Activated CD4-positive, alpha-beta T cell treated with anti-CD3 and anti-CD28 coated beads, Interleukin-2, amount 50 U/mL, for 24 hours (primary cell): ENCODE results near the gene PCDHGA4.
"Not testable (repeated sequence)": the region's sequence is repeated elsewhere in the genome, so short reads cannot be mapped to it uniquely, and the experiment has no call there.

ENCODE experiments used
- DNase-seq, 2 donors: peaks; one replicate each; pipeline ENCODE4 v3.0.0-alpha.2; 2020; ENCODE audit warnings: low read depth in 1 of 2, low spot score in 1 of 2

The PCDHGA4 gene

DNA sequence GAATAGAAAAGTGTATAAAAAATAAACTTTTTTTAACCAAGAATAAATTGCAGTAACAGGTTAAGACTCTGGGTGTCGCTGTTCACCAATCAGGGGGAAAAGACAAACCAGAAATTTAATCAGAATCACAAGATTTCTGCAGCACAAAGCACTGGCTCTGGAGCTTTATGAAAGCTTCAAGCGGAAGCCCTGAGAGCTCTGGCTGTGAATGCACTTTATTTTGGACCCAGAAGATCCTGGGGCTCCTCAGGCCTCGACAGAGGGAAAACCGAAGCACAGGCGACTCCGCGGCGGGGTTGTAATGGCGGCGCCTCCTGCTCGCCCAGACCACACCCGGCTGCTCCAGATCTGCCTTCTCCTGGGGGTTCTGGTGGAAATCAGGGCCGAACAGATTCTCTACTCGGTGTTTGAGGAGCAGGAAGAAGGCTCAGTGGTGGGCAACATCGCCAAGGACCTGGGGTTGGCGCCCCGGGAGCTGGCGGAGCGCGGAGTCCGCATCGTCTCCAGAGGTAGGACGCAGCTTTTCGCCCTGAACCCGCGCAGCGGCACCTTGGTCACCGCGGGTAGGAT lies at the start of gene PCDHGA4:
Gene PCDHGA4 (plus strand): TSS at position 122 of the 570 bp plus-strand sequence. CDS start 87 bp downstream, at position 209.
- no peak for DNase-seq

DNA sequence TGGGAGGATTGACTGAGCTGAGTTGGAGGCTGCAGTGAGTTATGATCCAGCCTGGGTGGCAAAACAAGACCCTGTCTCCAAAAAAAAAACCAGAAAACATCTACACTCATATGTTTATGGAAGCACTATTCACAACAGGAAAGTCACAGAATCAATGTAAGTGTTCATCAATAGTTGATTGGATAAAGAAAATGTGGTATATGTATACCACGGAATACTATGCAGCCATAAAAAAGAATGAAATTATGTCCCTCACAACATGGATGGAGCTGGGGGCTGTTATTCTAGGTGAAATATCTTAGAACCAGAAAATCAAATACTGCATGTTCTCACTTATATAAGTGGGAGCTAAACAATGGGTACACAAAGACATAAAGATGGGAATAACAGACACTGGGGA lies 48.2 kb upstream of the PCDHGA4 start:
- no peak for DNase-seq

DNA sequence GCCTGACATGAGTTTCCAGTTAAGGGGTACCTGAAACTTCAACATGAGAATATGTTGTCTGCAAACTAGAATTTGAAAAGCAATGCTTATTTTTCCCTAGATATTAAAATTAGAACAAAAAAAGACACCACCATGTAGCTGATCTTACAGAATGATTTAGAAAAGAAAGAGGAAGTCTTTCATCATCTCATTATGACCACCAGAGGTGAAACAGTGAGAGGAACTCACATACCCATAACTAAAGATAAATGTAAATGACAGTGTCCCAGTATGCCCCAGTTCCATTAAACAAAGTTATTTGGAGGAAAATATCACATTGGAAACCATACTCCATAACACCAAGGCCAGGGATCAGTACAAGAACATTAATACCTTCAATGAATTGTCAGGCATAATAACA lies 41.1 kb upstream of the PCDHGA4 start:
- DNase-seq, result no peak

DNA sequence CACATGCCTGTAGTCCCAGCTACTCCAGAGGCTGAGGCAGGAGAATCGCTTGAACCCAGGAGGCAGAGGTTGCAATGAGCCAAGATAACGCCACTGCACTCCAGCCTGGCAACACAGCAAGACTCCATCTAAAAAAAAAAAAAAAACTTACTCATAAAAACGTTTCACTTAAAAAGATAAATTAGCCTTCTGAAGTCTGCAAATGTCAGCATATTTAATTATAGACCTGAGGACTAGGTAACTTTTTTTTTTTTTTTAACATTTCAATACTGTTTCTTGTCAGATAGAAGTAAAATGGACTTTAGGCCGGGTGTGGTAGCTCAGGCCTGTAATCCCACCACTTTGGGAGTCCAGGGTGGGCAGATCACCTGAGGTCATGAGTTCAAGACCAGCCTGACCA lies 37.9 kb upstream of the PCDHGA4 start:
- not testable (repeated sequence) for DNase-seq

DNA sequence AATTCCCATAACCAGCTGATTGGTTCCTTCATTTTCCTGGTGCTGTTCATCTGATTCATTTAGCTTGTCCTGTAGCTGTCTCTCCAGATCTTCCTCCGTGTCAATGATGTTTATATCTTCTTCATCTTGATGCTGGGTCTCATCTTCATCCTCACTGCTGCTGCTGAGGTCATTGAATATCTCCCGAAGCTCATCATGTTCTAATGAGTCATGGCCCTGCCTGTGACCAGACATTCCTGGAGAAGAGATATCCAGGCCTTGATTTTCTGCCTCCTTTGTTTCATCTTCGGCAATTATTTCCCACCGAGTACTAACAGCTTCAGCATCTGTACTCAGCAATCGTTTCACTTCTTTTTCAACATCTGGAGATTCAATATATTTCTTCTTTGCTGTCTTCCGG lies 35.6 kb upstream of the PCDHGA4 start:
- DNase-seq, result no peak

DNA sequence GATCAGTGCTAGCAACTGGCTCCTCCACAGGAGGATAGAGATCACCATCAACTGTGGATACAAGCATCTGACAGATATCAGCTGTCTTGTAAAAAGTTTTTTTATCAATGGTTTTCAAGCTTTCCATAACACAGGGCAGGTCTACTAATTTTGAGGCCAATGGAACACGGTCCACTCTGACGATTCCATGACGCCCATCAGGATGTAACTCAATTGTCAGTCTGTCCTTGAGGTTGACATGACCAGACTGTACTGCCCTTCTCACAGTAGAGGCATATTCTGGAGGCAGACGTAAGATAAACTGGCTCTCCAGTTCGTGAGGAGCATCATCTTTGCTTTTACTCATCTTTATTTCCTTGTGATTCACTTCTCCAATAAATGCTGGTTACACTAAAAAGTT lies 35.1 kb upstream of the PCDHGA4 start:
- no peak for DNase-seq

DNA sequence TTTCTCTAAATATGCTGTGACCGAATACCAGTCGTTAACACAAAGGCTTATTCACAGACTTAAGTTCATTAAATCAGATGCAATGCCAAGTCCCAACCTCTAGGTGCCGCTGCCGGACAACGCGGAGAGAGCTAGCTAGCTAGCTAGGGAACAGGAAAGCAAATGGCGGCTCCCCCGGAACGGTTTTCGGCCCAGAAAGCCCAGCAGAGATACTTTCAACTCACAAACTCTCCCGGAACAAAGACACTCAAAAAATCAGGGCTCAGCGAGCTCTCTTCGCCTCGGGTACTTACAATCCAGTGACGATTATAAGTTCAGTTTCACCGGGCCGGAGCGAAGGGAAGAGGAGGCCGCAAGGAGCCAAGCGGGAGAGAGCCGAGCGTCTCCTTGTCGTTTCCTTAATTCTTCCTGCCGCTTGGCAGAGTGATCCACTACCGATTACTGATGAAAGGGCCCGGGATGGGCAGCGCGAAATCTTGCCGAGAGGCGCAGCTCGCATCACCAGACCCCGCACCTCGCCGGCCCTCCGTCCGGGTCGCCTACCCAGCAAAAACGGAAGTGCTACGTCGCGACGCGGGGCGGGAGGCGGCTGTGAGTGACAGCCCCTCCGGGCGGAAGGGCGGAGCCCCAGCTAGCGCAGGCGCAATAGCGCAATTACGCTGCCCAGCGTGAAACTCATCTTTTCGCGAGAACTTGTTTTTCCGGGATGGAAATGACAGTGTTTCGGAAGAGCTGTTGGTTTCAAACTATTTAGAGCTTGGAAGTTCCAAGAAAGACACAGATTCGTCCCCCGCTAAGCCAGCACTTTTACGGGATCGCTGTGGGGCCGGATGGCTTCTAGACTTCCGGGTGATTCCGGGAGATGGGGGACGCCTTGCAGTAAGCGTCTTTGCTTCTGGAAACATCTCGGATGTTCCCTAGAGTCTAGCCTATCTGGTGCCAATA lies 34.3 kb upstream of the PCDHGA4 start, which contains the start of gene TAF7:
Gene TAF7 (minus strand): TSS at position 560 of the 945 bp plus-strand sequence. CDS start 740 bp downstream, outside the sequence.
- peak; percentile 80 to 89 for DNase-seq

DNA sequence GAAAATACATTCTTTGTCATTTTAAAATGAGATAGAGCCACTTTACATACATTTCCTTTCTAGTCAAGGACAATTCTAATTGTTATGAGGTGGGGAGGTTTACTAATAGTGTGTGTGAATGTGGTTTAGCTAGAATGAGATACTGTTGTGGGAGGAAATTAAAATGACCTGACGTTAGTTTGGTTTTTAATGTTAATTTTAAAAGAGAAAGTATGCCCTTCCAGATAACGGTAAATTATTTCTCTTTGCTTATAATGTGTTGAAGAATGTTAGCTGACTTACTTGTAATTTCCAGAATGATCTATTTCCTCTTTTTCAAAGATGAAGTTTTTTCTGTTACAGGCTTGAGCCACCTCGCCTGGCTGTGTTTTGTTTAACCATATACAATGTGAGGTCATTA lies 32.6 kb upstream of the PCDHGA4 start:
- DNase-seq, result no peak

DNA sequence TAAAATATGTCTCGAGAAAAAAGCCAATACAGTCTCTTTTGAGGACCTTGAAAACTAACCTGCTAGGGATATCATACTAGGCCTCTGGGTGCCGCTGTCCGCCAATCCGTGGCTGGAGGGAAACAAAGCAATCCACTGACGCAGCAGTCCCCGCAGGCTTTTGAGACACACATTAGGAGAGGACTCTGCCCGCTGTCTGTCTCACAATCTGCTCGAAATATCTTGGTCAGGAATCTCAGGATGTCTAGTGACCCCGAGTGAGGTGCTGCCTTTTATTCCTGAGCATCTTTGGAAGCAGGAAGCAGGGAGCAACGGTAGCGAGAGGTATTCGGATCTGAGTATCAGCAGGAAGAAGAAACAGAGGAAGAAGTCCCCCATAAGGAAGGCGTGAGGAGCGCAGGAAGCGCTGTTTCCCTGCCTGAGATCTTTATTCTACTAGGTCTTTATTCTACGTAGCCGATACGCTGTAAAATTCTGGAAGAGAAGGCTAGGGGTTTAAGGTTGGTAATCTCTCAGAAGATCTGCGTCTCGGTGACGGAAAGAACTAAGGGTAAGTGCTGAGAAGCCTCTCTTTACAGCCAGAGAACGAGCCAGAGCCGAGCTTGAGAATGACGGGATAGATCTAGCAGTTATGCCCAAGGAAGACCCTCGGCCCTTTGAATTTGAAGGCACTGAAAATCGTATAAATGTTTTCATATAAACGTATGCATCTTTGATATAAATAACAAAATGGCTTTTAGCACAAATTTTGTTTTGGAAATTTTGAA lies 28.6 kb upstream of the PCDHGA4 start:
- DNase-seq, result peak; percentile 28 to 47

DNA sequence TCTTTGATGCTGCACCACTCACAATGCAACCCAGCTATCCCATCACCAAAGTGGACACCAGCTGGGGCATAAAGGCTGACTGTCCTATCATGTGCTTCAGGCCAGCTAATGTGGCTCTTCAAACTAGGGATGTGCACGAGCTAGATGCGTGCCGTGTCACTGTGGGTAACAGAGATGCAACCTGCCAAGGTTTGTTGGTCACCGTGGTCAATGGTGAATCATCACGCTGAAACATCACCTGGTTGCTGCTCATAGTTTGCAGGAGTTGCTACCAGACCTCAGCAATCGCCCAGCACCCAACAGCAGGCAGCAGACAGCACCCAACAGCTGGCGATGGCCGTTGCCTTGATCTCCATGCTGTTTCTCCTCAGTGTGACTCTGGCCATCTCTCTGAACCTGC lies 26.6 kb upstream of the PCDHGA4 start:
- DNase-seq, result no peak

DNA sequence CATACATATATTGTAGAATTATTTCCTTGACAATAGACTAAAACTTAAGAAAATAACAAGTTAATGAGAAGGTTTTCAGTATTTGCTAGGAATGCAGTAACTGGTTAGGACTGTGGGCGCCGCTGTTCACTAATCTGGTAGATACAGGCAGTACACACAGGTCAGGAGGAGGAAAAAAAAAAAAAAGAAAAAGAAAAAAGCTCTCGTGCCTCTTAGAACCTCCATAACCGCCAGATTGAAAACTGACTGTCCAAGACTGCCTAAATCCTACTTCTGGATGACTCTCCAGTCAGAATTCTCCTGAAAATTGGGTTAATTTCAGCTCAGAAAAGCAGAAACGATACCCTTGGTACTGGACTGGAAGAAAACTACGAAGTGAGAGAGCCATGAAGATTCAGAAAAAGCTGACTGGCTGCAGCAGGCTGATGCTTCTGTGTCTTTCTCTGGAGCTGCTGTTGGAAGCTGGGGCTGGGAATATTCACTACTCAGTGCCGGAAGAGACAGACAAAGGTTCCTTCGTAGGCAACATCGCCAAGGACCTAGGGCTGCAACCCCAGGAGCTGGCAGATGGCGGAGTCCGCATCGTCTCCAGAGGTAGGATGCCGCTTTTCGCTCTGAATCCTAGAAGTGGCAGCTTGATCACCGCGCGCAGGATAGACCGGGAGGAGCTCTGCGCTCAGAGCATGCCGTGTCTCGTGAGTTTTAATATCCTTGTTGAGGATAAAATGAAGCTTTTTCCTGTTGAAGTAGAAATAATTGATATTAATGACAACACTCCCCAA lies 24.3 kb upstream of the PCDHGA4 start, which contains the start of gene PCDHGA1:
Gene PCDHGA1 (plus strand): TSS at position 216 of the 782 bp plus-strand sequence.
- no peak for DNase-seq

DNA sequence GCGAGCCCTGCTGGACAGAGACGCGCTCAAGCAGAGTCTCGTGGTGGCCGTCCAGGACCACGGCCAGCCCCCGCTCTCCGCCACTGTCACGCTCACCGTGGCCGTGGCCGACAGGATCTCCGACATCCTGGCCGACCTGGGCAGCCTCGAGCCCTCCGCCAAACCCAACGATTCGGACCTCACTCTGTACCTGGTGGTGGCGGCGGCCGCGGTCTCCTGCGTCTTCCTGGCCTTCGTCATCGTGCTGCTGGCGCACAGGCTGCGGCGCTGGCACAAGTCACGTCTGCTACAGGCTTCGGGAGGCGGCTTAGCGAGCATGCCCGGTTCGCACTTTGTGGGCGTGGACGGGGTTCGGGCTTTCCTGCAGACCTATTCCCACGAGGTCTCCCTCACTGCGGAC lies 22.2 kb upstream of the PCDHGA4 start:
- not testable (repeated sequence) for DNase-seq

DNA sequence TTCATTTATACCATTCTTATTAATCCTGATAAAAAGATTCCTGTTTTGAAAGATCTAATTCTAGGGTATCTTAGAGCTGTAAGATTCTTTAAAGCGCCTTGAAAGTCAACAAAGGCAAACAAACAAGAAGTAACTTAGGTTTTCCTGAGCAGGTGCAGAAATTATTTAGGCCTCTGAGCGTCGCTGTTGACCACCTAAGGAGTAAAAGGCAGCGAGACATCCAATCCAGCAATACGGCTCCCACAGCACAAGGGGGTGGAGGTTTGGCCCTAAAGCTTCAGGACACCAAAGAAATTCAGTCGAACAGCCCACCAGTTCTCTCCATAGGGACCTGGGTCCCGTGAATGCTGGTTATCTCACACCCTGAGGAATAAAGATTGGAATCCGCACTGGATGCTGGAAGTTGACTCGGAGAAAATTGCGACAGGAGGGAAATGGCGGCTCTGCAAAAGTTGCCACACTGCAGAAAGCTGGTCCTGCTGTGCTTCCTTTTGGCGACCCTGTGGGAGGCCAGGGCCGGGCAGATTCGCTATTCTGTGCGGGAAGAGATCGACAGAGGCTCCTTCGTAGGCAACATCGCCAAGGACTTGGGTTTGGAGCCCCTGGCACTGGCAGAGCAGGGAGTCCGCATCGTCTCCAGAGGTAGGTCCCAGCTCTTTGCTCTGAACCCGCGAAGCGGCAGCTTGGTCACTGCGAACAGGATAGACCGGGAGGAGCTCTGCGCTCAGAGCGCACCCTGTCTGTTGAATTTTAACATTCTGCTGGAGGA lies 16.1 kb upstream of the PCDHGA4 start, which contains the start of gene PCDHGA2:
Gene PCDHGA2 (plus strand): TSS at position 223 of the 769 bp plus-strand sequence.
- no peak for DNase-seq

DNA sequence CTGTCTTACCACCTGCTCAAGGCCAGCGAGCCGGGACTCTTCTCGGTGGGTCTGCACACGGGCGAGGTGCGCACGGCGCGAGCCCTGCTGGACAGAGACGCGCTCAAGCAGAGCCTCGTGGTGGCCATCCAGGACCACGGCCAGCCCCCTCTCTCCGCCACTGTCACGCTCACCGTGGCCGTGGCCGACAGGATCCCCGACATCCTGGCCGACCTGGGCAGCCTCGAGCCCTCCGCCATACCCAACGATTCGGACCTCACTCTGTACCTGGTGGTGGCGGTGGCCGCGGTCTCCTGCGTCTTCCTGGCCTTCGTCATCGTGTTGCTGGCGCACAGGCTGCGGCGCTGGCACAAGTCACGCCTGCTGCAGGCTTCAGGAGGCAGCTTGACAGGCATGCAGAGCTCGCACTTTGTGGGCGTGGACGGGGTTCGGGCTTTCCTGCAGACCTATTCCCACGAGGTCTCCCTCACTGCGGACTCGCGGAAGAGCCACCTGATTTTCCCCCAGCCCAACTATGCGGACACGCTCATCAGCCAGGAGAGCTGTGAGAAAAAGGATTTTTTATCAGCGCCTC lies 14.0 kb upstream of the PCDHGA4 start:
- DNase-seq, result not testable (repeated sequence)

DNA sequence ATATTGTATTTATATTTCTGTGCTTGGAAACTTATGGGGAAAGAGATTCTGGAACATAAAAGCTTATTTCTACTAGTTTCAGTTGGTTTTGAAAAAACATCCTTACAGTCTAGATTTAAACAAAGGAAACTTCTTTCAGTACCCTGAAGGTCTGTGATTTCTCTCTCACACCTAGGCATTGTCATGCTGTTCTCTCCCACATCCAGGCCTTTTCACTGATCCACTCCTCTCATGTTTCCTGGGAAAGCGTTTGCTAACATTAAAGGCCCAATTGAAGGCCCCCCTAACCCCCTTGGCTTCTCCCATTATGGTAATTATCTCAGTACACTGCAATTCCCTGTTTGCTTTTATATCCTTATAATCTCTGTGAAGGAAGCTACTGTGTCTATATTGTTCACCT lies 12.0 kb upstream of the PCDHGA4 start:
- no peak for DNase-seq

DNA sequence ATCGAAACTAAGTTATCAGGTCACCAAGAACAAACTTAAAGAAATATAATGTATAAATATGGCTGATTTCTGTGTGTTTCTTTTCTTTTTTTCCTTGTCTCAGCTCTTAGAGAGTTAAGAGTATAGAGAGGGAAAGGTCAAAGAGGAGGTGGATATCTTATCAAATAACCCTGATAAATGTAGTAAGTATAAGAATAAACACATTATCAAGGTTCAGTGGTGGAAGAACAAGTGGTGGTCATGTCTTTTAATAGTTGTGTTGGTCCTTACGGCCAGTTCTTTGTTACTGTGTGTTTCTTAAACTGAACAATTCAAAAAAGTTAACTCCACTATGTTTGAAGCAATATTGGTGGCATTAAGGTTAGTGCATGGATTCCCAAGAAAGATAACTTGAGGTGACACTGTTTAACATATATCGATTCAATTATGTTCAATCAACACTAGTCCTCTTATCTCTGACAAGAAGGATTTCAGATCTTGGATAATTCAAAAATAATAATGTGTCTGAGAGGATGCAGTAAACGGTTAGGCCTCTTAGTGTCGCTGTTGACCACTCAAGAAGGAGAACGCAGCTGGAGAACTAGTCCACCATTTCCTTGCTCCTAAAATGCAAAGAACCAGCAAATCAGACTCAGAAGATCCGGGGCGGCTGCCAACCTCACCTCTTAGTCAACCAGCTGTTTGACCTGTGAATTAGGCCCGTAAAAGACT lies 11.4 kb upstream of the PCDHGA4 start, which contains the start of gene PCDHGA3:
Gene PCDHGA3 (plus strand): TSS at position 588 of the 711 bp plus-strand sequence. CDS start 205 bp downstream, outside the sequence.
- DNase-seq, result no peak

DNA sequence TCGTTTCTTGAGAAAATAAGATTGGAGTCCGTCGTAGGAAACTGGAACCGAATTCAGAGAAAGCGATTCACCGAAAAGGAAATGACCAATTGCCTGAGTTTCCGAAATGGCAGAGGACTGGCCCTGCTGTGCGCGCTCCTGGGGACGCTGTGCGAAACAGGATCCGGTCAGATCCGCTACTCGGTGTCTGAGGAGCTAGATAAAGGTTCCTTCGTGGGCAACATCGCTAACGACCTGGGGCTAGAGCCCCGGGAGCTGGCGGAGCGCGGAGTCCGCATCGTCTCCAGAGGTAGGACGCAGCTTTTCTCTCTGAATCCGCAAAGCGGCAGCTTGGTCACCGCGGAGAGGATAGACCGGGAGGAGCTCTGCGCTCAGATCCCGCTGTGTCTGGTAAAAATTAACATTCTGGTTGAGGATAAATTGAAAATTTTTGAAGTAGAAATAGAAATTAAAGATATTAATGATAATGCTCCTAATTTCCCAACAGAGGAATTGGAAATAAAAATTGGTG lies 10.8 kb upstream of the PCDHGA4 start:
- no peak for DNase-seq

DNA sequence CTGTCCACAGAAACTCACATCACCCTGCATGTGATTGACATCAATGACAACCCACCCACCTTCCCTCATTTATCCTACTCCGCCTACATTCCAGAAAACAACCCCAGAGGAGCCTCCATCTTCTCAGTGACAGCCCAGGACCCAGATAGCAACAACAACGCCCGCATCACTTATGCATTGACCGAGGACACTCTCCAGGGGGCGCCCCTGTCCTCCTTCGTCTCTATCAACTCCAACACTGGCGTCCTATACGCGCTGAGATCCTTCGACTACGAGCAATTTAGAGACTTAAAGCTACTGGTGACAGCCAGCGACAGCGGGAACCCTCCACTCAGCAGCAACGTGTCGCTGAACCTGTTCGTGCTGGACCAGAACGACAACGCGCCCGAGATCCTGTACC lies 9.5 kb upstream of the PCDHGA4 start:
- no peak for DNase-seq
